Mesenchymal stem cell (in vitro differentiated cells and primary cell): ENCODE measurements around the gene OCSTAMP.

ENCODE experiments used
- DNase-seq: peaks from one replicate; pipeline ENCODE4 v3.0.0-alpha.2; 2013
- H2AFZ ChIP-seq: one replicate; pipeline ENCODE4 v1.6.1; 2013; ENCODE audit warnings: low read depth, mild to moderate bottlenecking, control low read depth, inconsistent platforms, low read length, moderate library complexity
- H2AK5ac ChIP-seq: 2 replicates; pipeline ENCODE4 v1.6.1; 2013; ENCODE audit warnings: low read length, moderate library complexity, mild to moderate bottlenecking, inconsistent platforms; ENCODE audit not compliant: severe bottlenecking
- H2BK120ac ChIP-seq: one replicate; pipeline ENCODE4 v1.6.1; 2013; ENCODE audit warnings: low read depth, mild to moderate bottlenecking, inconsistent platforms, low read length, moderate library complexity
- H2BK12ac ChIP-seq, 2 experiments: one replicate each; pipeline ENCODE4 v1.6.1; 2013; ENCODE audit warnings: inconsistent platforms in 2 of 2, low read length in 2 of 2, mild to moderate bottlenecking in 2 of 2, moderate library complexity in 2 of 2, control low read depth in 1 of 2
- H2BK15ac ChIP-seq: one replicate; pipeline ENCODE4 v1.6.1; 2013; ENCODE audit warnings: mild to moderate bottlenecking, low read depth, inconsistent platforms; ENCODE audit not compliant: poor library complexity, severe bottlenecking
- H2BK5ac ChIP-seq: 2 replicates; pipeline ENCODE4 v1.6.1; 2013; ENCODE audit warnings: low read depth, mild to moderate bottlenecking, low read length, control low read depth, inconsistent platforms; ENCODE audit not compliant: poor library complexity, severe bottlenecking
- H3K14ac ChIP-seq, 2 experiments: one replicate each; pipeline ENCODE4 v1.6.1; 2013; ENCODE audit warnings: inconsistent platforms in 2 of 2, low read length in 2 of 2, control low read depth in 1 of 2, mild to moderate bottlenecking in 1 of 2, moderate library complexity in 1 of 2
- H3K18ac ChIP-seq, 2 experiments: one replicate each; pipeline ENCODE4 v1.6.1; 2013; ENCODE audit warnings: inconsistent platforms in 2 of 2, low read length in 2 of 2, control low read depth in 1 of 2, low read depth in 1 of 2, mild to moderate bottlenecking in 1 of 2
- H3K23ac ChIP-seq, 2 experiments: one replicate each; pipeline ENCODE4 v1.6.1; 2013; ENCODE audit warnings: inconsistent platforms in 2 of 2, low read length in 2 of 2, mild to moderate bottlenecking in 2 of 2, moderate library complexity in 2 of 2, control low read depth in 1 of 2
- H3K27ac ChIP-seq: 2 replicates; pipeline ENCODE4 v1.5.1; 2013; ENCODE audit warnings: mild to moderate bottlenecking, moderate library complexity, low read length, control low read depth, inconsistent platforms; ENCODE audit not compliant: poor library complexity, severe bottlenecking
- H3K27me3 ChIP-seq, 2 experiments: 2 replicates each; pipeline versions ENCODE4 v1.6.1 to v1.7.0; 2013; ENCODE audit warnings: low read length in 2 of 2, mild to moderate bottlenecking in 2 of 2, moderate library complexity in 2 of 2, control low read depth in 1 of 2, inconsistent platforms in 1 of 2; ENCODE audit not compliant: control insufficient read depth in 1 of 2, insufficient read depth in 1 of 2
- H3K36me3 ChIP-seq, 2 experiments: 2 replicates each; pipeline versions ENCODE4 v1.6.1 to v1.7.0; 2013; ENCODE audit warnings: low read length in 2 of 2, control low read depth in 1 of 2, inconsistent platforms in 1 of 2, low read depth in 1 of 2, mild to moderate bottlenecking in 1 of 2; ENCODE audit not compliant: insufficient read depth in 2 of 2, control insufficient read depth in 1 of 2
- H3K4ac ChIP-seq, 2 experiments: one replicate each; pipeline ENCODE4 v1.6.1; 2013; ENCODE audit warnings: inconsistent platforms in 2 of 2, low read length in 2 of 2, mild to moderate bottlenecking in 2 of 2, moderate library complexity in 2 of 2, control low read depth in 1 of 2, low read depth in 1 of 2
- H3K4me1 ChIP-seq: 2 replicates; pipeline ENCODE4 v1.6.1; 2013; ENCODE audit warnings: low read depth, low read length, control low read depth; ENCODE audit not compliant: control insufficient read depth, insufficient read depth
- H3K4me2 ChIP-seq: 2 replicates; pipeline ENCODE4 v1.6.1; 2013; ENCODE audit warnings: low read length, mild to moderate bottlenecking, inconsistent platforms; ENCODE audit not compliant: poor library complexity, severe bottlenecking
- H3K4me3 ChIP-seq, 2 experiments: 2 replicates each; pipeline versions ENCODE4 v1.5.1 to v1.7.0; 2013; ENCODE audit warnings: low read length in 2 of 2, mild to moderate bottlenecking in 2 of 2, control low read depth in 1 of 2, low read depth in 1 of 2; ENCODE audit not compliant: insufficient read depth in 1 of 2
- H3K79me1 ChIP-seq: replicated peaks from 2 replicates; pipeline ENCODE4 v1.6.1; 2013; ENCODE audit warnings: mild to moderate bottlenecking, control low read depth, low read length, inconsistent platforms; ENCODE audit not compliant: poor library complexity, severe bottlenecking
- H3K9ac ChIP-seq: 2 replicates; pipeline ENCODE4 v1.7.0; 2013; ENCODE audit warnings: mild to moderate bottlenecking, low read length, moderate library complexity
- H3K9me3 ChIP-seq: 2 replicates; pipeline ENCODE4 v1.7.0; 2013; ENCODE audit warnings: mild to moderate bottlenecking, low read length; ENCODE audit not compliant: control insufficient read depth
- H4K8ac ChIP-seq: one replicate; pipeline ENCODE4 v1.6.1; 2013; ENCODE audit warnings: inconsistent platforms, mild to moderate bottlenecking, low read length, moderate library complexity
- H4K91ac ChIP-seq: one replicate; pipeline ENCODE4 v1.6.1; 2013; ENCODE audit warnings: mild to moderate bottlenecking, low read length, inconsistent platforms
- WGBS: methylation state at CpG from one replicate; pipeline ENCODE4 v1.1.7; 2013; ENCODE audit warnings: mixed read lengths; 5-methylcytosine and 5-hydroxymethylcytosine counted together

The OCSTAMP gene

DNA sequence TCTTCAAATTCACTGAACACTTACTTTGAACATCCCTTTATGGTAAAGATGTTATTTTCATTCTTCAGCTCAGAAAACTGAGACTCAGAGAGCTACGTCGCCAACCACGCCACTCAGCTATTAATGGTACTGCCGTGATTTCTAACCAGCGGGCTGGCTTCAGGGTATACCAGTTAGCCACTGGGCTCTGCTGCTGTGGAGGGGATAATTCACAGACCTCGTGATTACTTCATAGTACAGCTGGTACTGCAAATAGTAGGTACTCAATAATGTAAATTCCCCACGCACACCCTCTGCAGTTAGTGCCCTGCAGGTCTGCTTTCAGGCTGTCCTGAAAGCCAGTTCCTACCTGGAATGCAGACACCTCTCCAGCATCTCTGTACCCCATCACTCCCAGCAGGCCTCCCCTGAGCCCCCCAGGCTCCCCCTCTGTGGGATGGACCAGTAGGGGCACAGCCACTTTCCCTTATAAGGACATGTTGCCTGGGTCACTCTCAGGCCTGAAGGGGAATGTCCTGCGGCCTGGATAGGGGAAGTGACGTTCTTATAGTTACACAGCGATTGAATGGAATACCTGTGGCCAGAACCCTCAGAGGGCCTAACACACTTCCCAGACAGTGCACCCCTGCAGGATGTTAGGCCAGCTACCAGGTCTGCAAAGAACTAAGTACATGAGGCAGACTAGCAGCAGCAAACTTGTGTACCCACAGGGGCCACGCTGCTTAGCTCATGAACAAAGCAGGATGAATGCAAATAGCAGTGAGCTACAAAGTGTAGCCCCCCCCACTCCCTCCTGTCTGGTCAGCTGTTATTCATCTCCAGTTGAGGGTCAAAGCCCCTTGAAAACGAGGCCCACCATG is 1.3 kb upstream of the OCSTAMP start:
- Histone ChIP-seq H3K14ac (no peak overlapping the region), H3K4ac (no peak overlapping the region), H2BK120ac (no peak overlapping the region), H2BK15ac (no peak overlapping the region), H3K27me3 (peaks cover 4 to 10% of the 10 kb centered on the region in 2 experiments), H3K79me1 (no peaks in the 10 kb centered on the region), H2AFZ (no peak overlapping the region), H3K9ac (no peak overlapping the region), H4K8ac (no peak overlapping the region), H2BK12ac (no peak overlapping the region), H3K18ac (no peak overlapping the region), H4K91ac (no peak overlapping the region), H3K36me3 (no peaks in the 10 kb centered on the region), H3K9me3 (no peaks in the 10 kb centered on the region), H3K4me3 (no peak overlapping the region), H3K27ac (no peak overlapping the region), H3K4me1 (no peaks in the 10 kb centered on the region), H2AK5ac (no peak overlapping the region), H3K23ac (no peak overlapping the region), H3K4me2 (no peak overlapping the region), H2BK5ac (no peak overlapping the region)
- 77% methylated on average over 12 of the region's 12 CpGs for WGBS
- DNase-seq, result no peak

DNA sequence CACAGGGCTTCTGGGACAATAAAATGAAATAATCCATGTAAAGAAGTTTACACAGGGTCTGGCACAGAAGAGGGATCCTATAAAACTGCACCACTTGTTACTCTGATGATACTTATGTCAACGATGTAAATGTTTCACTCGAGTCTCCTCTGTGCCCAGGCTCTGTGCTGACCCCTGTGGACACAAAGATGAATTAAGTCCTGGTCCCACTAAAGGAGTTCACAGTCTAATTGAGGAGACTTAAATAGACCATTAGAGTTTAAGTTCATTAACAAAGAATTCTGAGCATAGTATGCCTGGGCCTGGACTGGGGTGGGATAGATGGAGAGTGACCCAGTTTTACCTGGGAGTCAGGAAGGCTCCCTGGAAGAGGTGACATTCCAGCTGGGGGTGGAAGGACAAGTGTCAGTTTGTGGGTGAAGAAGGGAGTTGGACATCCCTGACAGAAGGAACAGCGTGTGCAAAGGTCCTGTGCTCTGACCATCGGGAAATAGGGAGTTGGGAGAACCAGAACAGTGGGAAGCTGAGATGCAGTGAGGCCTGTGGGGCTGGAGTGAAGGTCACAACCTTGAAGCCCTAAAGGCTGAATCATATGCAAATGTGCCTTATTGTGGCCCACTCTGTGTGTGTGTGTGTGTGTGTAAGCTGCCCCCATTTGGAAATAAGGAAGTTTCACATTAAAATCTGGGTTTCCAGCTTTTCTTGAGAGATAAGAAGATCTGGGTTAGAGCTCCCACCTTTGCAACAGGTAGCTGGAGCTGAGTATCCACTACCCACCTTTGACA is 1.1 kb downstream of the OCSTAMP start:
- 80% methylated on average over 4 of the region's 4 CpGs for WGBS
- Histone ChIP-seq H3K9me3 (no peaks in the 10 kb centered on the region), H2BK120ac (no peak overlapping the region), H3K23ac (no peak overlapping the region), H3K27ac (no peak overlapping the region), H3K18ac (no peak overlapping the region), H3K9ac (no peak overlapping the region), H4K91ac (no peak overlapping the region), H3K79me1 (no peaks in the 10 kb centered on the region), H4K8ac (no peak overlapping the region), H2BK15ac (no peak overlapping the region), H3K14ac (no peak overlapping the region), H3K4me1 (no peaks in the 10 kb centered on the region), H3K4me2 (no peak overlapping the region), H2AFZ (no peak overlapping the region), H3K4ac (no peak overlapping the region), H3K36me3 (no peaks in the 10 kb centered on the region), H3K4me3 (no peak overlapping the region), H2BK5ac (no peak overlapping the region), H2BK12ac (no peak overlapping the region), H2AK5ac (no peak overlapping the region), H3K27me3 (peaks cover 0 to 11% of the 10 kb centered on the region in 2 experiments)
- no peak for DNase-seq

DNA sequence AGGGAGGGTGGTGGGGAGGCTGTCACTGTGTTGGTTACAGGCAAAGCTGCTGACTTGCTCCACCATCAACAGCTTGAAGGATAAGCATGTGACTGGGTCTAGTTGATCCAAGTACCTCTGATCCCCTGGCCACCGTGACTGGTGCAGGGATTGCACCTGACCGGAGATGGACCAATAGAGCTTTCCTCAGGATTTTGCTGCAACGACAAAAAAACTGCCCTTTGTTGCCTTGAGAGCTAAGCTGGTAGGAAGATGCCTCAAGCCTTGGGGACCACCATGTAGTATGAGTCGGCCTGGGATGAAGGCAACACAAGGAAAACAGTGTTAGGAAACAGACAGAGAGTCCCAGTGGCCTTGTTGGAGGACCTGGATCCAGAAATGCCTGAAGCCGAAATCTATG is 1.8 kb downstream of the OCSTAMP start:
- Histone ChIP-seq H3K4me3 (no peak overlapping the region), H3K4ac (no peak overlapping the region), H2BK15ac (no peak overlapping the region), H4K8ac (no peak overlapping the region), H3K14ac (no peak overlapping the region), H3K23ac (no peak overlapping the region), H2BK120ac (no peak overlapping the region), H3K9ac (no peak overlapping the region), H3K27ac (no peak overlapping the region), H2BK5ac (no peak overlapping the region), H4K91ac (no peak overlapping the region), H2BK12ac (no peak overlapping the region), H3K4me2 (no peak overlapping the region), H2AFZ (no peak overlapping the region), H3K79me1 (no peaks in the 10 kb centered on the region), H3K18ac (no peak overlapping the region), H3K9me3 (no peaks in the 10 kb centered on the region), H3K27me3 (peaks cover 0 to 11% of the 10 kb centered on the region in 2 experiments), H2AK5ac (no peak overlapping the region), H3K4me1 (no peaks in the 10 kb centered on the region), H3K36me3 (no peaks in the 10 kb centered on the region)
- no peak for DNase-seq
- 76% methylated on average over 5 of the region's 5 CpGs for WGBS

DNA sequence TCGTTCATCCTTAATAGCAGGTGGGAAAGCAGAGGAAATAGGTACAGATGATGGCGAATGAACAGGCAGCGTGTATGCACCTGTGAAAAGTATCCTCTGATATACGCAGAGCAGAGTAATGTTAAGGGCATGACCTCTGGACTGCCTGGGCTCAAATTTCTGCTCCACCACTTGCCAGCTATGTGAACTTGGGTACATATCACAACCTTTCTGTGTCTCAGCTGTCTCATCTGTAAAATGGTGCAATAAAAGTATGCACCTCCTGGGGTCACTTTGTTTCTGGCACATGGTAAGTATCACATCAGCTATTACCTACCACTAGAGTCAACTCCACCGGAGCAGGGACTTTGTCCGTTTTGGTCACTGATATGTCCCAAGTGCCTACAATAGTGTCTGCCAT is 2.5 kb downstream of the OCSTAMP start:
- no peak overlapping the region for H2AFZ ChIP-seq
- H3K4me2 ChIP-seq, result no peak overlapping the region
- no peaks in the 10 kb centered on the region for H3K79me1 ChIP-seq
- no peak overlapping the region for H3K4ac ChIP-seq
- H3K14ac ChIP-seq, result no peak overlapping the region
- H4K8ac ChIP-seq, result no peak overlapping the region
- no peaks in the 10 kb centered on the region for H3K4me1 ChIP-seq
- no peaks in the 10 kb centered on the region for H3K9me3 ChIP-seq
- no peak overlapping the region for H2BK12ac ChIP-seq
- H4K91ac ChIP-seq, result no peak overlapping the region
- no peak overlapping the region for H2BK5ac ChIP-seq
- no peak overlapping the region for H2BK120ac ChIP-seq
- no peak overlapping the region for H3K4me3 ChIP-seq
- H3K23ac ChIP-seq, result no peak overlapping the region
- H2AK5ac ChIP-seq, result no peak overlapping the region
- no peaks in the 10 kb centered on the region for H3K36me3 ChIP-seq
- H3K9ac ChIP-seq, result no peak overlapping the region
- H3K27ac ChIP-seq, result no peak overlapping the region
- peaks cover 0 to 11% of the 10 kb centered on the region in 2 experiments for H3K27me3 ChIP-seq
- no peak overlapping the region for H2BK15ac ChIP-seq
- 88% methylated on average over 6 of the region's 6 CpGs for WGBS
- DNase-seq, result no peak
- H3K18ac ChIP-seq, result no peak overlapping the region
